HG03432 (cell line): ENCODE measurements around the gene CSH1.
"Not testable (repeated sequence)": the region's sequence is repeated elsewhere in the genome, so short reads cannot be mapped to it uniquely, and the experiment has no call there.

Experiments used
- ATAC-seq: cut with Tn5 transposase; IDR thresholded peaks from one replicate; pipeline ENCODE4 v1.9.1; 2021; ENCODE audit warnings: mild to moderate bottlenecking, moderate library complexity; ENCODE audit not compliant: unreplicated experiment

CSH1 gene

GRCh38 chr17:63907161-63907778, 10.9 kb upstream of the CSH1 start:
- not testable (repeated sequence) for ATAC-seq

- not testable (repeated sequence) for ATAC-seq
Measured at GRCh38 chr17:63904796-63905195, 8.4 kb upstream of the CSH1 start.

GRCh38 chr17:63903787-63904201, 7.4 kb upstream of the CSH1 start:
- not testable (repeated sequence) for ATAC-seq

DNA sequence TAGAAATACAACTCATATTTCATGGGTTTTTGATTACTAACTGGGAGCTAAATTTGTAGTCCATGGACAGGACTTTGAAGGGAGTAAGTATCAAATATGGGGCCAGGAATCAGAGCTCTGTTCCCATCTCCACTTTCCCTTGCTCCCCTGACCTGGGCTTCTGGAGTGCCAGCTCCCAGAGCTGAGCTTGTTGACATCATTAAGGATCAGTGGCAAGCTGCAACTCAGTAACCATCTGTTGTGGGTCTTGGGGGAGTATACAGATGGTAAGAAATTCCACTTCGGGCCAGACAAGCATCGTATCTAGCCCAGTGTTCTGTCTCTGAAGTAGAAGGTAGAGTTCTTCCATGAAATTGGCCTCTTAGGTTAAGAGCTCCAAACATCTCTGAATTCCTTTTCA, 5.6 kb upstream of the CSH1 start:
- ATAC-seq = not testable (repeated sequence)

DNA sequence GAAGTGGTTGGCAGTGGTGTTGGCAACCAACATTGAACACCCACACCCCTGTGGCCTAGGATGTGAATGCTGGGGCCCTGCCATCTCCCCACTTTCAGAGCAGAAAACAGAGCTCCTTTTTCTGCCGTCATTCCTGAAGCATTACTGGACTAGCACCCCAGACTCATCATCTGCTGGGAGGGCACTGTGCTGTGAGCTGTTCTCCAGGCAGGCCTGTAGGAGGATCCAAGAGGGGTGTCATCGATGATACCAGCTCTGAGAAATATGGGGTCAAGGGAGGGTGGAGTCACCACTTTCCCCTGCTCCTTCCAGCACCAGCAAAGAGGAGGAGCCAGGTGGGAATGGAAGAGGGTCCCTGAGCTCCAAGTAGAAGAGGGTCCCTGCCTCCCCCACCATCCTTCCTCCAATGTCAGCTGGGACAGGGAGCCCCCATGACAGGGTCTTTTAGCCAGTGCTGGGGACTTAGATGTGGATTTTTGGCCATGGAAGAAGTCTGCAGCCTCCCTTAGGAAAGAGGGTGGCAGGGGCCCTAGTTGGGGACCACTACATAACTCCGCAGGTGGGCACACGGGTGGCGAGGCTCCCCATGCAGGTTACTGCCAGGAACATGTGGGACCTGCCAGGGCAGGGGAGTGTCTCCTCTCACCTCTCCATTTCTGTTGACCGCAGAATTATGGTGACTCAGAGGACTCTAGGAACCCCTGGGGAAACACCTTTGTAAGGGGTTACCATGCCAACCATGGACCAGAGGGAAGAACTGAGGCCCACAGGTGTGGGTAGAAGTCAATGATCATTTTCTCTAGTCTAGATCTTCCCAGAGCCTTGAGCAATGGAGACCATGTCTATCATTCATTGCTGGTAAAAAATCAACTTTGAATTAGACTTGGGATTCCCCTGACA, 2.8 kb upstream of the CSH1 start:
- not testable (repeated sequence) for ATAC-seq

- ATAC-seq = not testable (repeated sequence)
Measured at GRCh38 chr17:63894821-63895220, 1.6 kb downstream of the CSH1 start.

GRCh38 chr17:63894021-63894420, 2.4 kb downstream of the CSH1 start:
- ATAC-seq = not testable (repeated sequence)

DNA sequence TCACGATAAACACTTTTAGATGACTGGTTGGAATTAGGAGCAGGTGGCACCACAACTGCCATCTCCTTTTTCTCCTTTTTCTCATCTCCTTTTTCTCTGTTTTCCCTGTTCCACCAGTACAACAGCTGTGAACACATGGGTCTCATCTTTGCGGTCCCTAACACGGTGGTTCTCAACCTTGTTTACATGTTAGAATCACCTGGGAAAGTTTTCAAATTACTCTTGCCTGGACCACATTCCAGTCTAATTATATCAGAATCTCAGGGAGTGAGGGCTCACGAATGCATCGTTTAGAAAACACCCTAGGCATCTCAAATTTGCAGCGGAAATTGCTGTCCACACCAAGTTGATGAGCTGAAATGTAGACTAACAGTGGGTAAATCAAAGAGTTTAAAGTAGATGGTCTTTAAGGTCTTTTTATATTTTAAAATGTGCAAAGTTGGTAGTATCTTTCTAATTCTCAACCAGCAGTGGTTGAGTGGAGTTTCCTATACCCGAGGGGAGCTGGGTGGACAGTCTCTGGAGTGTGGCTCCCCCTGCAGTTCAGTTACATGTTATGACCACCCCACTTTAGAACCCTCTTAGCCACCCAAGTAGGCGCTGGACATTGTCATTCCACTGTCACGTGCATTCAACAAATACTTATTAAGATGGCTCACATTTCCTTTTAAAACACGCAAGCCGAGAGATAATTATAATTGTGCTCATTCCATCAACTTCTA, 3.9 kb downstream of the CSH1 start:
- not testable (repeated sequence) for ATAC-seq

- ATAC-seq = not testable (repeated sequence)
Measured at GRCh38 chr17:63889026-63889848, 7.1 kb downstream of the CSH1 start.

- ATAC-seq = not testable (repeated sequence)
Measured at GRCh38 chr17:63885119-63885518, 11.3 kb downstream of the CSH1 start.

GRCh38 chr17:63882626-63883126, 13.7 kb downstream of the CSH1 start:
- ATAC-seq = not testable (repeated sequence)

- no peak for ATAC-seq
Measured at GRCh38 chr17:63881935-63882601, 14.3 kb downstream of the CSH1 start, which contains the start of gene GH2. TSS of gene GH2 (minus strand) at chr17:63881944. CDS start at chr17:63881801, 143 bp downstream.

DNA sequence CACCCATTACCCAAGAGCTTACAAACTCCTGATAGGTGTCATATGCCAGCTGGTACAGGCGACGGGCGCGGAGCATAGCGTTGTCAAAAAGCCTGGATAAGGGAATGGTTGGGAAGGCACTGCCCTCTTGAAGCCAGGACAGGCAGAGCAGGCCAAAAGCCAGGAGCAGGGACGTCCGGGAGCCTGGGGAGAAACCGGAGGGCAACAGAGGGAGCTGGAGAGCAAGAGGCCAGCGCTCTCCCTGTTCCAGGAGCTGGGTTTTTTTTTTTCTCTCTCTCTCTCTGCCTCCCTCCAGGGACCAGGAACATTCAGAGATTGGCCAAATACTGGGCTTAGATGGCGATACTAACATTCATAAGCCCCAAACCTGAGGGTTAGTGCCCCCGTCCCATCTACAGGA, 15.0 kb downstream of the CSH1 start:
- ATAC-seq = not testable (repeated sequence)

DNA sequence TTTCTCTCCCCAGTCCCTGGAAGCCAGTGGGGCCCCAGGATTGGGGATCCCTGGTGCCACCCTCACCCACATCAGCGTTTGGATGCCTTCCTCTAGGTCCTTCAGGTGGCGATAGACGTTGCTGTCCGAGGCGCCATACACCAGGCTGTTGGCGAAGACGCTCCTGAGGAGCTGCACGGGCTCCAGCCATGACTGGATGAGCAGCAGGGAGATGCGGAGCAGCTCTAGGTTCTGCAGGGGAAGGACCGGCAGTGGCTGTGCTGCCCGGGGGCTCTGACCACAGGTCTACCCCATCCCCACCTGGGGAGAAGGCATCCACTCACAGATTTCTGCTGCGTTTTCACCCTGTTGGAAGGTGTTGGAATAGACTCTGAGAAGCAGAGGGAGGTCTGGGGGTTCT, 15.7 kb downstream of the CSH1 start:
- ATAC-seq = no peak

DNA sequence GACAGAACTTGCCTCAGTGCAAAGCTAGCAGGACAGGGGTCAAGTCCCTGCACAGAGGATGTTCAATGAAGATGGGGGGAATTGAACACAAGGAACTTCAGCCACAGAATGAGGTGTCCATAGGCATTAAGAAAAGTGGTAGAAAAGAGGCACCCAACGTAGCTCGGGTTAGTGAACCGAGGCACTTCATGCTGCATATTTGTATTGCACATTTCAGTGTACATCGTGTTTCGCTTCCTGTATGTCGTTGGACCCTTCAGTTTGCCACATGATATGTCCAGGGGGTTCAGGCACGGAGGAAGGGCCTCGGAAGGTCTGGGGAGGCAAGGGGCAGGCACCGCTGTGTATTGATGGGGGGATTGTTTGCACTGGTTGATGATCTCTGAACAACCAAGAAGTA, 18.0 kb downstream of the CSH1 start:
- not testable (repeated sequence) for ATAC-seq

GRCh38 chr17:63874693-63875092, 21.7 kb downstream of the CSH1 start:
- ATAC-seq = not testable (repeated sequence)

DNA sequence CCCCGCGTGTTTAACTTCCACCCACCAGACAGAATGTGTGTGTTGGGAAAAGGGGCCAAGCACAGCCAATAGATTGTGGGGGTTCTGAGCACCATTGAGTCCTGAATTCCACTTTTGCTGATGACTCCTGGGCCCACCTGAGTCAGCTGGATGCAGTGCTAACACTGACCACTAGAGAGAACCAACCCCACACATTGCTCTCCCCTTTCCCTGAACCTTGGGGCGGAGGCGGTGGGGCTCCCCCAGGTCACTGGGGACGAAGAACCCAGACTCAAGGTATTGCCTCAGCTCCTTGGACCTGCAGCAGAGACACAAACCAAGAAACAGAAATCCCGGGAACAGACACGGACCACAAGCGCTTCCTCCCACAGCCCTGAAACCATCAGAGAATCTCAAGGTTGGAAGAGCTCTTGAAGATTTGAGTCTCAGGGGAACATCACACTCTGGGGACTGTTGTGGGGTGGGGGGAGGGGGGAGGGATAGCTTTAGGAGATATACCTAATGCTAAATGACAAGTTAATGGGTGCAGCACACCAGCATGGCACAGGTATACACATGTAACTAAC, 22.2 kb downstream of the CSH1 start:
- not testable (repeated sequence) for ATAC-seq

DNA sequence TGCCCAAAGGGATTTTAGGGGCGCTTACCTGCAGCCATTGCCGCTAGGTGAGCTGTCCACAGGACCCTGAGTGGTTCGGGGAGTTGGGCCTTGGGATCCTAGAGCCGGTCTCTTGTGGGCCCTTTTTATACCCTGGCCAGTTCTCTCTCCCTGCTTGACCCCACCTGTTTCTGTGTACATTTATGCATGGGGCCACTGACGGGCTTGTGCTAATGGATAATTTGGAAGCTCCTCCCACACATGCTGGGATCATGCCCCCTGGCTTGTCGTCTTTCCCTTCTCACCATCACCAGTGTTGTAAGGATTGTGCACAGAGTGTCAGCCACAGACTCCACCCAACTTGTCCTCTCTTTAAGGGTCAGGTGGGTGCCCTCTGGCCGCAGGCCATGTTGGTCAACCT, 22.8 kb downstream of the CSH1 start, which contains the start of gene CSH2:
Gene CSH2, minus strand, starts transcription at position 101 of the 400 bp plus-strand sequence. Its CDS starts 63 bp downstream, at position 38.
- ATAC-seq = not testable (repeated sequence)
